ES-I3 (cell line): Measurements from ENCODE around the gene ACSM4.
"Not testable (repeated sequence)": the region's sequence is repeated elsewhere in the genome, so short reads cannot be mapped to it uniquely, and the experiment has no call there.

ENCODE experiments used
- H3K36me3 ChIP-seq: 2 replicates; pipeline ENCODE4 v1.6.1; 2013; ENCODE audit warnings: mild to moderate bottlenecking, low read length, control low read depth, moderate library complexity; ENCODE audit not compliant: insufficient read depth
- H3K4me1 ChIP-seq: 2 replicates; pipeline ENCODE4 v1.6.1; 2013; ENCODE audit warnings: mild to moderate bottlenecking, control low read depth, low read length; ENCODE audit not compliant: insufficient read depth
- H3K9ac ChIP-seq: 2 replicates; pipeline ENCODE4 v1.6.1; 2013; ENCODE audit warnings: low read depth, mild to moderate bottlenecking, low read length, moderate library complexity
- H3K9me3 ChIP-seq: 2 replicates; pipeline ENCODE4 v1.6.1; 2013; ENCODE audit warnings: mild to moderate bottlenecking, low read length, moderate library complexity; ENCODE audit not compliant: control insufficient read depth, insufficient read depth

The ACSM4 gene

GRCh38 chr12:7303230-7303629 lies 642 bp upstream of the ACSM4 start:
- H3K4me1 ChIP-seq = no peaks in the 10 kb centered on the region
- no peak overlapping the region for H3K9ac ChIP-seq
- H3K36me3 ChIP-seq = no peaks in the 10 kb centered on the region
- H3K9me3 ChIP-seq = no peaks in the 10 kb centered on the region

GRCh38 chr12:7304456-7304855 lies 584 bp downstream of the ACSM4 start:
- H3K9me3 ChIP-seq = no peaks in the 10 kb centered on the region
- H3K36me3 ChIP-seq = no peaks in the 10 kb centered on the region
- H3K4me1 ChIP-seq = no peaks in the 10 kb centered on the region
- no peak overlapping the region for H3K9ac ChIP-seq

- H3K9ac ChIP-seq = no peak overlapping the region
- H3K9me3 ChIP-seq = no peaks in the 10 kb centered on the region
- no peaks in the 10 kb centered on the region for H3K36me3 ChIP-seq
- H3K4me1 ChIP-seq = no peaks in the 10 kb centered on the region; the same call in 1 of the 2 replicates
These were observed 6.2 kb downstream of the ACSM4 start for GRCh38 chr12:7310070-7310469.

GRCh38 chr12:7319930-7320329 lies 16.1 kb downstream of the ACSM4 start:
- no peaks in the 10 kb centered on the region; the same call in 1 of the 2 replicates for H3K9me3 ChIP-seq
- H3K4me1 ChIP-seq = no peaks in the 10 kb centered on the region
- no peaks in the 10 kb centered on the region for H3K36me3 ChIP-seq
- no peak overlapping the region for H3K9ac ChIP-seq

GRCh38 chr12:7321624-7322023 lies 17.8 kb downstream of the ACSM4 start:
- Histone ChIP-seq H3K9me3 (no peaks in the 10 kb centered on the region; the same call in 1 of the 2 replicates), H3K4me1 (no peaks in the 10 kb centered on the region), H3K9ac (no peak overlapping the region), H3K36me3 (no peaks in the 10 kb centered on the region)

- no peaks in the 10 kb centered on the region for H3K4me1 ChIP-seq
- no peaks in the 10 kb centered on the region for H3K36me3 ChIP-seq
- H3K9me3 ChIP-seq = no peaks in the 10 kb centered on the region; the same call in 1 of the 2 replicates
- H3K9ac ChIP-seq = no peak overlapping the region
These were observed 18.7 kb downstream of the ACSM4 start for GRCh38 chr12:7322599-7322998.

GRCh38 chr12:7324176-7324575 lies 20.3 kb downstream of the ACSM4 start:
- Histone ChIP-seq H3K36me3 (no peaks in the 10 kb centered on the region), H3K9ac (no peak overlapping the region), H3K4me1 (no peaks in the 10 kb centered on the region)

GRCh38 chr12:7327918-7328317 lies 24.0 kb downstream of the ACSM4 start:
- Histone ChIP-seq H3K4me1 (no peaks in the 10 kb centered on the region), H3K9me3 (peaks cover 7% of the 10 kb centered on the region), H3K9ac (no peak overlapping the region), H3K36me3 (no peaks in the 10 kb centered on the region)

More at GRCh38 chr12:7324176-7324575, 20.3 kb downstream of the ACSM4 start:
- H3K9me3 ChIP-seq = no peaks in the 10 kb centered on the region; the same call in 1 of the 2 replicates

GRCh38 chr12:7337790-7338189 lies 33.9 kb downstream of the ACSM4 start:
- not testable (repeated sequence) for H3K9ac ChIP-seq, H3K4me1 ChIP-seq, H3K36me3 ChIP-seq, H3K9me3 ChIP-seq

- no peaks in the 10 kb centered on the region for H3K36me3 ChIP-seq
- no peak overlapping the region for H3K9ac ChIP-seq
- no peaks in the 10 kb centered on the region for H3K4me1 ChIP-seq
- H3K9me3 ChIP-seq = peaks cover 4% of the 10 kb centered on the region; the same call in 1 of the 2 replicates
These were observed 35.8 kb downstream of the ACSM4 start for GRCh38 chr12:7339675-7340074.

GRCh38 chr12:7344833-7345606 lies 41.1 kb downstream of the ACSM4 start:
- no peak overlapping the region for H3K9ac ChIP-seq
- peaks cover 14% of the 10 kb centered on the region; the same call in 1 of the 2 replicates for H3K9me3 ChIP-seq
- H3K4me1 ChIP-seq = no peaks in the 10 kb centered on the region
- H3K36me3 ChIP-seq = no peaks in the 10 kb centered on the region

- H3K4me1 ChIP-seq = no peaks in the 10 kb centered on the region
- no peak overlapping the region for H3K9ac ChIP-seq
- H3K9me3 ChIP-seq = peaks cover 14% of the 10 kb centered on the region; the same call in 1 of the 2 replicates
- H3K36me3 ChIP-seq = no peaks in the 10 kb centered on the region
These were observed 42.8 kb downstream of the ACSM4 start for GRCh38 chr12:7346551-7347225.

- Histone ChIP-seq H3K9me3 (peaks cover 12% of the 10 kb centered on the region; the same call in 1 of the 2 replicates), H3K9ac (no peak overlapping the region)
These were observed 45.5 kb downstream of the ACSM4 start for GRCh38 chr12:7349418-7349817.

GRCh38 chr12:7351177-7351576 lies 47.3 kb downstream of the ACSM4 start:
- no peaks in the 10 kb centered on the region for H3K4me1 ChIP-seq
- H3K9me3 ChIP-seq = no peaks in the 10 kb centered on the region
- H3K9ac ChIP-seq = no peak overlapping the region
- H3K36me3 ChIP-seq = no peaks in the 10 kb centered on the region

More at GRCh38 chr12:7349418-7349817, 45.5 kb downstream of the ACSM4 start:
- Histone ChIP-seq H3K4me1 (no peaks in the 10 kb centered on the region), H3K36me3 (no peaks in the 10 kb centered on the region)

- H3K9ac ChIP-seq = no peak overlapping the region
- H3K4me1 ChIP-seq = no peaks in the 10 kb centered on the region
- no peaks in the 10 kb centered on the region for H3K9me3 ChIP-seq
- H3K36me3 ChIP-seq = no peaks in the 10 kb centered on the region
These were observed 48.8 kb downstream of the ACSM4 start for GRCh38 chr12:7352661-7353060.
